M059J (cell line): ENCODE measurements around the gene BACH2. TPM values are rescaled to one million over a fixed set of nuclear protein-coding genes. Genes with fewer than 3 reads are reported as not detected.

Experiments used
- DNase-seq: peaks from one replicate; pipeline ENCODE4 v3.0.0-alpha.2; 2012; ENCODE audit warnings: low read depth
- total RNA-seq: library from RNA; depleted of rRNA; stranded (reverse); fragments of >200 nt; shearing (Covaris generic); gene quantifications from 2 replicates; pipeline ENCODE4 v1.2.3, GENCODE V29; 2014

Gene BACH2
- total RNA-seq, 1 experiment from 2014 or later = 0.17 TPM

- peak; percentile 12 for DNase-seq
These were observed 296.5 kb downstream of the BACH2 start for GRCh38 chr6:89999945-90000825.

- peak; percentile 78 for DNase-seq
These were observed 297.5 kb downstream of the BACH2 start for GRCh38 chr6:89999154-89999553.

- peak; percentile 44 for DNase-seq
These were observed 298.9 kb downstream of the BACH2 start for GRCh38 chr6:89997456-89998445.

- no peak for DNase-seq
These were observed 303.2 kb downstream of the BACH2 start for GRCh38 chr6:89993411-89993810.

GRCh38 chr6:89992818-89993217, 303.8 kb downstream of the BACH2 start:
- DNase-seq = no peak

- DNase-seq = peak; percentile 21
These were observed 306.9 kb downstream of the BACH2 start for GRCh38 chr6:89989742-89990141.

- no peak for DNase-seq
These were observed 308.8 kb downstream of the BACH2 start for GRCh38 chr6:89987830-89988229.

- no peak for DNase-seq
These were observed 309.5 kb downstream of the BACH2 start for GRCh38 chr6:89987140-89987539.

- peak; percentile 73 for DNase-seq
These were observed 310.0 kb downstream of the BACH2 start for GRCh38 chr6:89986650-89987074.

GRCh38 chr6:89985751-89986493, 310.7 kb downstream of the BACH2 start:
- DNase-seq = peak; percentile 74

GRCh38 chr6:89984926-89985750, 311.5 kb downstream of the BACH2 start:
- DNase-seq = peak; percentile 81

GRCh38 chr6:89980353-89980752, 316.3 kb downstream of the BACH2 start:
- no peak for DNase-seq

GRCh38 chr6:89979481-89980119, 317.0 kb downstream of the BACH2 start:
- DNase-seq = no peak

- no peak for DNase-seq
These were observed 317.9 kb downstream of the BACH2 start for GRCh38 chr6:89978749-89979145.

- DNase-seq = no peak
These were observed 318.6 kb downstream of the BACH2 start for GRCh38 chr6:89977808-89978748.

- DNase-seq = no peak
These were observed 320.0 kb downstream of the BACH2 start for GRCh38 chr6:89976694-89977020.

GRCh38 chr6:89975991-89976693, 320.5 kb downstream of the BACH2 start:
- no peak for DNase-seq

GRCh38 chr6:89975366-89975765, 321.3 kb downstream of the BACH2 start:
- no peak for DNase-seq

GRCh38 chr6:89974834-89975233, 321.8 kb downstream of the BACH2 start:
- no peak for DNase-seq
